A549 (cell line): ENCODE measurements around the gene GOLGA8J. TPM values are rescaled to one million over a fixed set of nuclear protein-coding genes. Genes with fewer than 3 reads are reported as not detected.

Experiments
- ATAC-seq, 2 experiments: fragments of 200-7000 bp in 1 of 2; fragments of >200 bp in 1 of 2; cut with Nextera tagmentation in 1 of 2; cut with Tn5 transposase in 1 of 2; 3 replicates each; pipeline versions ENCODE4 v1.8.0 to v1.9.1; 2018 to 2020; ENCODE audit warnings: mild to moderate bottlenecking in 1 of 2, moderate library complexity in 1 of 2
- CTCF ChIA-PET: fragments of 300-600 bp; sonication (Branson Sonifier 250); formaldehyde crosslinking; extraction: SDS; loops from one replicate; lab custom pipeline; 2021; ENCODE audit warnings: antibody characterized with exemption, inconsistent platforms; lab: Yijun Ruan, JAX
- POLR2A ChIA-PET: fragments of 350-600 bp; formaldehyde crosslinking; extraction: SDS; loops from one replicate; lab custom pipeline; 2021; ENCODE audit warnings: antibody characterized with exemption, inconsistent platforms; lab: Yijun Ruan, JAX
- DNase-seq, 2 experiments: peaks; one replicate each; pipeline versions ENCODE4 v3.0.0 to v3.0.0-alpha.2; 2011 to 2016; ENCODE audit warnings: low read depth in 1 of 2, low spot score in 1 of 2
- FAIRE-seq: peaks from 2 replicates; lab custom pipeline; 2011; peaks lifted over from hg19 to GRCh38; lab: Jason Lieb, UNC
- H3K27ac ChIP-seq, 2 experiments: fragments of >200 bp; sonication (Bioruptor Twin); formaldehyde crosslinking; 3 replicates each; pipeline ENCODE4 v1.5.1; 2016 to 2017
- H3K4me1 ChIP-seq: fragments of >200 bp; sonication (Bioruptor Twin); formaldehyde crosslinking; 3 replicates; pipeline ENCODE4 v1.6.1; 2016
- H3K4me2 ChIP-seq: fragments of >200 bp; sonication (Bioruptor Twin); formaldehyde crosslinking; 3 replicates; pipeline ENCODE4 v1.6.1; 2016
- H3K4me3 ChIP-seq: fragments of >200 bp; sonication (Bioruptor Twin); formaldehyde crosslinking; 3 replicates; pipeline ENCODE4 v1.5.1; 2016
- H3K9me3 ChIP-seq: fragments of >200 bp; sonication (Bioruptor Twin); formaldehyde crosslinking; 3 replicates; pipeline ENCODE4 v1.6.1; 2016
- BCL3 ChIP-seq: fragments of >200 bp; sonication (Bioruptor Twin); formaldehyde crosslinking; IDR thresholded peaks from 3 replicates; pipeline ENCODE4 v1.6.1; 2016
- CEBPB ChIP-seq, 2 experiments: fragments of >200 bp in 1 of 2; sonication (Bioruptor Twin) in 1 of 2; formaldehyde crosslinking in 1 of 2; IDR thresholded peaks; 2 replicates each; pipeline ENCODE4 v1.6.1; 2012 to 2016
- CHD2 ChIP-seq: fragments of 150-350 bp; IDR thresholded peaks from 2 replicates; pipeline ENCODE4 v1.6.1; 2014; ENCODE audit warnings: low read length; ENCODE audit not compliant: partially characterized antibody
- CHD4 ChIP-seq: fragments of 200-600 bp; sonication (generic); IDR thresholded peaks from 2 replicates; pipeline ENCODE4 v1.6.1; 2016; ENCODE audit warnings: antibody characterized with exemption, mild to moderate bottlenecking, borderline replicate concordance
- EHF ChIP-seq: fragments of 250-450 bp; sonication (Bioruptor Pico); IDR thresholded peaks from 2 replicates; pipeline ENCODE4 v1.5.0; 2020; ENCODE audit warnings: mild to moderate bottlenecking
- ELK1 ChIP-seq: fragments of 150-350 bp; IDR thresholded peaks from 2 replicates; pipeline ENCODE4 v1.6.1; 2014; ENCODE audit warnings: low read depth, mild to moderate bottlenecking, low read length
- EP300 ChIP-seq, 2 experiments: fragments of >200 bp; sonication (Bioruptor Twin); formaldehyde crosslinking; IDR thresholded peaks; 2 replicates in 1 of 2; 3 replicates in 1 of 2; pipeline ENCODE4 v1.6.1; 2016 to 2017
- ESRRA ChIP-seq: fragments of 150-350 bp; IDR thresholded peaks from 2 replicates; pipeline ENCODE4 v1.6.1; 2014; ENCODE audit warnings: mild to moderate bottlenecking, low read length, borderline replicate concordance
- GATA3 ChIP-seq: IDR thresholded peaks from 2 replicates; pipeline ENCODE4 v1.6.1; 2012; ENCODE audit warnings: borderline replicate concordance
- HDAC2 ChIP-seq: fragments of 200-600 bp; sonication (generic); IDR thresholded peaks from 2 replicates; pipeline ENCODE4 v1.6.1; 2016
- HOXB5 ChIP-seq: fragments of 250-450 bp; sonication (Bioruptor Pico); IDR thresholded peaks from 2 replicates; pipeline ENCODE4 v1.5.0; 2020; ENCODE audit warnings: mild to moderate bottlenecking, moderate library complexity
- MAX ChIP-seq: IDR thresholded peaks from 2 replicates; pipeline ENCODE4 v1.6.1; 2012
- MAZ ChIP-seq: fragments of 150-350 bp; IDR thresholded peaks from 2 replicates; pipeline ENCODE4 v1.6.1; 2014; ENCODE audit warnings: antibody characterized with exemption, low read depth, low read length, borderline replicate concordance
- NFE2L2 ChIP-seq: fragments of 150-350 bp; conservative IDR thresholded peaks from 2 replicates; pipeline ENCODE4 v1.6.1; 2014; ENCODE audit warnings: low read length
- PBX3 ChIP-seq: IDR thresholded peaks from 2 replicates; pipeline ENCODE4 v1.6.1; 2012
- POLR2AphosphoS2 ChIP-seq: conservative IDR thresholded peaks from 2 replicates; pipeline ENCODE4 v1.6.1; 2012; ENCODE audit warnings: low read length, improper control_type of control experiment, inconsistent platforms
- RARB ChIP-seq: fragments of 250-450 bp; sonication (Bioruptor Pico); IDR thresholded peaks from 2 replicates; pipeline ENCODE4 v1.8.0; 2021; ENCODE audit warnings: mild to moderate bottlenecking, moderate library complexity
- RCOR1 ChIP-seq: fragments of 150-350 bp; IDR thresholded peaks from 2 replicates; pipeline ENCODE4 v1.6.1; 2014; ENCODE audit warnings: antibody characterized with exemption, low read length, low read depth
- SMC3 ChIP-seq: fragments of >200 bp; sonication (Bioruptor Twin); formaldehyde crosslinking; IDR thresholded peaks from 3 replicates; pipeline ENCODE4 v1.6.1; 2018; ENCODE audit warnings: inconsistent platforms
- ZC3H11A ChIP-seq: fragments of 450-650 bp; IDR thresholded peaks from 2 replicates; pipeline ENCODE4 v1.6.1; 2014; ENCODE audit warnings: antibody characterized with exemption, mild to moderate bottlenecking
- ZFP36 ChIP-seq: fragments of 450-650 bp; IDR thresholded peaks from 2 replicates; pipeline ENCODE4 v1.6.1; 2014; ENCODE audit warnings: borderline replicate concordance; ENCODE audit not compliant: partially characterized antibody
- WGBS: methylation state at CpG from one replicate; pipeline ENCODE4 v1.1.6; 2017; ENCODE audit errors: missing lambda C conversion rate; 5-methylcytosine and 5-hydroxymethylcytosine counted together
- polyA plus RNA-seq, 4 experiments: library from polyadenylated mRNA; depleted of rRNA in 3 of 4; stranded (reverse); fragments of >200 nt; fragmentation: RNase III in 1 of 4; extraction: RNeasy Plus Mini Kit Qiagen cat#74134 plus additional on column Dnase treatment in 1 of 4; gene quantifications; 2 replicates in 3 of 4; 3 replicates in 1 of 4; pipeline ENCODE4 v1.2.3, GENCODE V29; 2011 to 2017

GOLGA8J gene
- polyA plus RNA-seq, 2 of the 4 experiments (the other 2 are of a cell fraction): 0.09 to 0.23 TPM

- POLR2A ChIA-PET: interaction anchor here (0.5 kb wide), 1 partner anchor 242 kb away, joined by 3 read pairs; no protein-coding TSS in a partner anchor
- DNase-seq (peak in 1 of 2 experiments; percentile 18), FAIRE-seq (no peak), ATAC-seq (0 out of 6 replicates have a peak, but pooled peaks of 1 of the 2 experiments have one; percentile 46)
- H3K4me1 ChIP-seq: peaks cover 17% of the 10 kb centered on the region; the same call in 2 of the 3 replicates
- H3K27ac ChIP-seq: no peak overlapping the region
- no peaks in the 10 kb centered on the region for H3K9me3 ChIP-seq
- CTCF ChIA-PET: interaction anchor here (0.9 to 7.1 kb wide), 11 partner anchors 14 to 370 kb away, joined by 3 to 75 read pairs (median 4); no protein-coding TSS in a partner anchor
- peak overlapping the region; percentile 2; the same call in 1 of the 3 replicates for H3K4me2 ChIP-seq
- H3K4me3 ChIP-seq: no peak overlapping the region
- 54% methylated on average over 5 of the region's 5 CpGs for WGBS
- TF ChIP-seq RARB (CRISPR knock-in tag) (no peak), POLR2AphosphoS2 (no peak), ZC3H11A (no peak), PBX3 (no peak), MAX (no peak), SMC3 (no peak), GATA3 (no peak), ZFP36 (no peak), EP300 (IDR thresholded peaks at IDR 0.05) (no peak), CHD2 (no peak), BCL3 (no peak), CEBPB (IDR thresholded peaks at IDR 0.05) (no peak), CHD4 (no peak), RCOR1 (no peak), NFE2L2 (no peak), ELK1 (no peak), HOXB5 (CRISPR knock-in tag) (no peak), EHF (CRISPR knock-in tag) (no peak)
Measured at GRCh38 chr15:30038667-30039523, 43.9 kb upstream of the GOLGA8J start.

- H3K4me3 ChIP-seq: no peak overlapping the region
- DNase-seq: no peak
- CTCF ChIA-PET: interaction anchor here (1.2 to 7.1 kb wide), 11 partner anchors 19 to 422 kb away, joined by 3 to 75 read pairs (median 8); no protein-coding TSS in a partner anchor
- TF ChIP-seq MAZ: no peak
- no peak for TF ChIP-seq HDAC2
- no peak for TF ChIP-seq MAX
- TF ChIP-seq CHD2: no peak
- TF ChIP-seq ESRRA: no peak
- TF ChIP-seq, all 56 proteins: peak for 0
- FAIRE-seq (peak; percentile 81), ATAC-seq (no peak)
- H3K4me2 ChIP-seq: no peak overlapping the region
- POLR2A ChIA-PET: no interaction called here
- H3K4me1 ChIP-seq: peaks cover 17% of the 10 kb centered on the region; the same call in 2 of the 3 replicates
- 85% methylated on average over 3 of the region's 3 CpGs for WGBS
- no peak overlapping the region for H3K27ac ChIP-seq
- no peaks in the 10 kb centered on the region for H3K9me3 ChIP-seq
Measured at GRCh38 chr15:30041868-30042267, 40.9 kb upstream of the GOLGA8J start.
